ENCODE measurements around the gene NEURL4. TPM values are rescaled to one million over a fixed set of nuclear protein-coding genes. Genes with fewer than 3 reads are reported as not detected.

The NEURL4 gene
- total RNA-seq, 1 experiment from 2014 or later = 18.7 TPM

DNA sequence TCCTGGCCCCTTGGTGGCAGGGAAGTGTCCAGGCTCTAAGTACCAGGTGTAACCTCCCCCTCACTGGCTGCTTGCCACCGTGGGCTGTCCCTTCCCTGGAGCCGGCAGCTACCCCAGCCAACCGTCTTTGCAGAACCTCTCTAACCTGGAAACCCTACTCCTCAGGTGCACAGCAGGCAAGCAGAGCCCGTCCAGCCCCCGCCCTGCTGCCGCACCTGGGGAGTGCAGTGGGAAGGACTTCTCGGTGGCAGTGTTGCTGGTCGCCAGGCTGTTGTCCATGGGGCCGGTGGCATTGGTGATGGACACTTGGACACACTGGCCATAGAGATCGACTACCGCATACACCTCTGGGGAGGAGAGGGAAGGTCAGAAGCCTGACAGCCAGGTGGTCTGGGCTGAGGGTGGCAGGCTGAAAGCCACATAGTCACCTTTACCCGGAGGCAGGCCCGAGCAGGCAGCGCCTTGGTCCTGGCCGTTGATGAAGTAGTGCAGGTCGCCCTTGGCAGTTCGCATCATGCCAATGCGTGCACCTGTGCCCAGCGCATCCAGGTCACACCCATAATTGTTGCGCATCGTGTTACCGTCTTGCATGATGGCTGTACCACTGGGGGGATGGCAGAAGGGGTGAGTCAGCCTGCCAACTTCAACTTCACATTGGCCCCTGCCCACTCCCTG lies 6.5 kb downstream of the NEURL4 start:
- Histone ChIP-seq H3K27ac (no peak overlapping the region), H3K36me3 (no peaks in the 10 kb centered on the region), H3K9me3 (replicated peaks) (no peaks in the 10 kb centered on the region), H3K27me3 (no peaks in the 10 kb centered on the region), H3K4me1 (no peaks in the 10 kb centered on the region), H3K4me3 (no peak overlapping the region)
- no peak for DNase-seq

DNA sequence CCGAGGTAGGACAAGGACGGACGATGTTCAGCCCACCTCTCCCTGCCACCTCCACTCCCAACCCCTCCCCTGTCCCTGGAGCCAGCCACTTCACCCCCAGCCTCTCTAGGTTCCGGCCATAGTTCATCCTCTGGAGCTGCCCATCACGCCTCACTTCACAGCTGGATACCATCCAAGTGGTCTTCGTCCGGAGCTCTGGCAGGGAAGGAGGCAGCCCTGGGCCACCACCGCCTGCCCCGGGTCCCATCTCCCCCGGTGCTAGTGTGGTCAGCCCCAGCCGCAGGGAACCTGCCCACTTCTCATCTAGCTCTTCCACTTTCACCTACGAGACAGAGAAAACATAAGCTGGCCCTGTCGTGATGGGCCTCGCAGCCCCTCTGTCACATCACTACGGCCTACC lies 7.7 kb downstream of the NEURL4 start:
- no peaks in the 10 kb centered on the region for H3K4me1 ChIP-seq
- H3K27ac ChIP-seq = no peak overlapping the region
- H3K4me3 ChIP-seq = no peak overlapping the region
- H3K36me3 ChIP-seq = no peaks in the 10 kb centered on the region
- H3K27me3 ChIP-seq = no peaks in the 10 kb centered on the region
- DNase-seq = no peak
- H3K9me3 ChIP-seq (replicated peaks) = no peaks in the 10 kb centered on the region

- no peaks in the 10 kb centered on the region for H3K9me3 ChIP-seq (replicated peaks)
- peaks cover 6% of the 10 kb centered on the region for H3K36me3 ChIP-seq
- H3K4me3 ChIP-seq = no peak overlapping the region
- H3K27me3 ChIP-seq = no peaks in the 10 kb centered on the region
- no peak for DNase-seq
- no peak overlapping the region for H3K27ac ChIP-seq
- H3K4me1 ChIP-seq = peaks cover 4% of the 10 kb centered on the region; the same call in 1 of the 2 replicates
Observed at GRCh38 chr17:7318121-7318860, 10.8 kb downstream of the NEURL4 start.

DNA sequence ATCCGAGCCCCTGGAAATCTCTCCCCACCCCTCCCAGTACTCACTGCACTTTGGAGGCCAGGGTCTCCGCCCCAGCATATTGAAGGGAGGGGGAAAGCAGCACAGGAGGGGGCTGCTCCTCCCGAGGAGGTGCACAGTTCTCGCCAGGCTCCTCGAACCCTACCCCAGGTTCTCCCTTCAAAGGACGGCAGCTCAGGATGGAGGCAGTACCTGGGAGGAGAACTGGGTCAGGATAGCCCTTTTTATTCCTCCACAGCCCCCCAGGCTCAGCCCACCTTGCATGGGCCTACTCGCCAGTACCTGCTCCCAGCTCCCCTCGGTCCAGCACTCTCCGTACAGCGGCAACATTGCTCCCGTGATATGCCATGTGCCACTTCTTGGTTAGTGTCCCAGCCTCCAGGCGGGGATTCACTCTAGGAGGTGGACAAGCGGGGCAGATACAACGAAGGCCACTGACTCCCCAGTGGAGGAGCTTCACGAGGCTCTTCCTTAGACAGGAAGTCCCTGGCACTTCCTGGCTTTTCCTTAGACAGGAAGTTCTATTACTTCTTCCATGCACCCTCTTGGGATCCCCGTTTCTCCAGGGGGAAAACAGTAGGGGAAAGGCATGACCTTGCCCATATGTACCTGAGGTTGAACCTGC lies 11.9 kb downstream of the NEURL4 start:
- H3K36me3 ChIP-seq = peaks cover 16% of the 10 kb centered on the region
- no peaks in the 10 kb centered on the region for H3K27me3 ChIP-seq
- peaks cover 4% of the 10 kb centered on the region; the same call in 1 of the 2 replicates for H3K4me1 ChIP-seq
- DNase-seq = no peak
- H3K9me3 ChIP-seq (replicated peaks) = no peaks in the 10 kb centered on the region
- no peak overlapping the region for H3K27ac ChIP-seq
- H3K4me3 ChIP-seq = no peak overlapping the region

GRCh38 chr17:7315570-7316235 lies 13.4 kb downstream of the NEURL4 start:
- H3K36me3 ChIP-seq = peaks cover 28% of the 10 kb centered on the region

GRCh38 chr17:7314719-7315569 lies 14.2 kb downstream of the NEURL4 start, which contains the start of gene GPS2:
GPS2 (minus strand) TSS chr17:7315360; CDS start chr17:7315052, 308 bp downstream.
- Histone ChIP-seq H3K4me3 (peak within 1 kb of the TSS; percentile 71), H3K27me3 (no peaks in the 10 kb centered on the region), H3K36me3 (peaks cover 36% of the 10 kb centered on the region), H3K27ac (peak within 1 kb of the TSS; percentile 66), H3K4me1 (peaks cover 4% of the 10 kb centered on the region; the same call in 1 of the 2 replicates), H3K9me3 (replicated peaks) (no peaks in the 10 kb centered on the region)
- DNase-seq = peak; percentile 78

More at GRCh38 chr17:7315570-7316235, 13.4 kb downstream of the NEURL4 start:
- Histone ChIP-seq H3K27me3 (no peaks in the 10 kb centered on the region), H3K4me3 (peak overlapping the region; percentile 71), H3K9me3 (replicated peaks) (no peaks in the 10 kb centered on the region), H3K4me1 (peaks cover 4% of the 10 kb centered on the region; the same call in 1 of the 2 replicates), H3K27ac (peak overlapping the region; percentile 66)
- DNase-seq = no peak

GRCh38 chr17:7313890-7314718 lies 15.0 kb downstream of the NEURL4 start:
- H3K9me3 ChIP-seq (replicated peaks) = no peaks in the 10 kb centered on the region
- no peak overlapping the region; the same call in 1 of the 2 replicates for H3K27ac ChIP-seq
- peaks cover 44% of the 10 kb centered on the region for H3K36me3 ChIP-seq

DNA sequence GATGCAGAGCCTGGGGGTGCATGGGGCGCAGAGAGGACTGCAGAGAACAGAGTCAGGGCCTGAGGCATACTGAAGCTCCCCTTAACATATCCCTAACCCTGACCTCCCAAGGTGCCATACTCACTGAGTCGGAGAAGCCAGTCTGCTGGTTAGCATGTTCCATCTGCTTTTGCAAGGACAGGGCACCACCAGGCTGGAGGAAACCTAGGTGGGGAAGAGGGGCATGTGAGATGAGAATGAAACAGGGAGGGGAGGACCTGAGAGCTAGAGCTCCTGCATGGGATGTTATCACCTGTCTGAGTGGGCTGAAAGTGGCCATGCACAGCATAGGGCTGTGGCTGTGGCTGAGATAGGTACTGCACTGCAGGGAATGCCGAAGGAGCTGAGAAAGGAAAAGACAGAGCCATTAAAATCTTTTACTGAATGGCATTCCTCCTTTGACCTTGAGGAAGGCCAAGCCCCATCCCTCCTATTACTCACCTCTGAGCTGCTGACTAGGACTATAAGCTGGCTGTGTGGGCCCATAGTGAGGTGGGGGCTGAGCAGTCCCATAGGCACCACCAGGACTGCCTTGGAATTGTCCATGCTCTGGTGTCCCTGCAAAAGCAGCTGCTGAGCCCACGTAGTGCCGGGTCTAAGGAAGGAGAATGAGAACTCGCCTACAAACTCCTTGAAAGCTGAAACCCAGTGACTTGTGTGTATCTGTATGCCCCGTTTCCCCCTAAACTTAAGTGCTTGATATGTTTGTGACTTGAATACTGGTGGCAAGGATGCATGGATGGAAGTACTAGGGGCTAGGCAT lies 15.8 kb downstream of the NEURL4 start:
- H3K27me3 ChIP-seq = no peaks in the 10 kb centered on the region
- H3K36me3 ChIP-seq = peaks cover 46% of the 10 kb centered on the region
- DNase-seq = no peak
- no peak overlapping the region for H3K4me3 ChIP-seq
- peaks cover 4% of the 10 kb centered on the region; the same call in 1 of the 2 replicates for H3K4me1 ChIP-seq
- no peak overlapping the region for H3K27ac ChIP-seq
- no peaks in the 10 kb centered on the region for H3K9me3 ChIP-seq (replicated peaks)

More at GRCh38 chr17:7313890-7314718, 15.0 kb downstream of the NEURL4 start:
- H3K27me3 ChIP-seq = no peaks in the 10 kb centered on the region
- H3K4me1 ChIP-seq = peaks cover 4% of the 10 kb centered on the region; the same call in 1 of the 2 replicates
- DNase-seq = no peak
- H3K4me3 ChIP-seq = peak overlapping the region; percentile 71

- Histone ChIP-seq H3K4me3 (no peak overlapping the region), H3K27me3 (no peaks in the 10 kb centered on the region), H3K4me1 (peaks cover 4% of the 10 kb centered on the region; the same call in 1 of the 2 replicates), H3K36me3 (peaks cover 46% of the 10 kb centered on the region), H3K9me3 (replicated peaks) (no peaks in the 10 kb centered on the region), H3K27ac (no peak overlapping the region)
- DNase-seq = no peak
Observed at GRCh38 chr17:7312432-7313087, 16.6 kb downstream of the NEURL4 start.

GRCh38 chr17:7311110-7311705 lies 17.9 kb downstream of the NEURL4 start:
- no peaks in the 10 kb centered on the region for H3K27me3 ChIP-seq
- peaks cover 46% of the 10 kb centered on the region for H3K36me3 ChIP-seq
- no peak overlapping the region for H3K27ac ChIP-seq
- peaks cover 4% of the 10 kb centered on the region; the same call in 1 of the 2 replicates for H3K4me1 ChIP-seq
- no peak overlapping the region for H3K4me3 ChIP-seq
- no peaks in the 10 kb centered on the region for H3K9me3 ChIP-seq (replicated peaks)
- DNase-seq = no peak

DNA sequence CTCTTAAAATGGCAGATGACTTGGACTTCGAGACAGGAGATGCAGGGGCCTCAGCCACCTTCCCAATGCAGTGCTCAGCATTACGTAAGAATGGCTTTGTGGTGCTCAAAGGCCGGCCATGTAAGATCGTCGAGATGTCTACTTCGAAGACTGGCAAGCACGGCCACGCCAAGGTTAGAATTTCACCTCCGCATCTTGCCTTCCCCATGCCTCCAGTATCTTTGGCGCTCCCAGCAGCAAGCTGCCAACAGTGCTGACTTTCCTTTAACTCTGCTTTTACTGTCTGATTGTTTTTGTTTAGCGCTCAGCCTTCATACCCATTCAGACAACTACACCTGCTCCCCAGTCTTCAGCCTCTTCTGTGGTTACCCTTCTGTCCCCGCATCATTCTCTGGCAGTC lies 19.5 kb downstream of the NEURL4 start:
- Histone ChIP-seq H3K4me3 (no peak overlapping the region; the same call in 1 of the 2 replicates), H3K27ac (no peak overlapping the region), H3K4me1 (peaks cover 4% of the 10 kb centered on the region; the same call in 1 of the 2 replicates), H3K36me3 (peaks cover 46% of the 10 kb centered on the region), H3K9me3 (replicated peaks) (no peaks in the 10 kb centered on the region), H3K27me3 (no peaks in the 10 kb centered on the region)
- DNase-seq = no peak

Data from SJCRH30 (cell line).